ENCODE measurements around the gene C20orf204.

- TF ChIP-seq POLR2A (IDR thresholded peaks at IDR 0.05; ENCODE audit: low read depth) (no peak), CTCF (IDR thresholded peaks at IDR 0.05) (no peak)
Observed at GRCh38 chr20:64023361-64024140, 12.4 kb upstream of the C20orf204 start.

Measured in esophagus muscularis mucosa (tissue), 3 donors.